GM19324 (cell line): ENCODE data around the gene LYSMD3.
"Not testable (repeated sequence)": the region's sequence is repeated elsewhere in the genome, so short reads cannot be mapped to it uniquely, and the experiment has no call there.

Experiments
- ATAC-seq: cut with Tn5 transposase; IDR thresholded peaks from one replicate; pipeline ENCODE4 v1.9.1; 2021; ENCODE audit warnings: mild to moderate bottlenecking, moderate library complexity; ENCODE audit not compliant: unreplicated experiment, low FRiP score

The LYSMD3 gene

DNA sequence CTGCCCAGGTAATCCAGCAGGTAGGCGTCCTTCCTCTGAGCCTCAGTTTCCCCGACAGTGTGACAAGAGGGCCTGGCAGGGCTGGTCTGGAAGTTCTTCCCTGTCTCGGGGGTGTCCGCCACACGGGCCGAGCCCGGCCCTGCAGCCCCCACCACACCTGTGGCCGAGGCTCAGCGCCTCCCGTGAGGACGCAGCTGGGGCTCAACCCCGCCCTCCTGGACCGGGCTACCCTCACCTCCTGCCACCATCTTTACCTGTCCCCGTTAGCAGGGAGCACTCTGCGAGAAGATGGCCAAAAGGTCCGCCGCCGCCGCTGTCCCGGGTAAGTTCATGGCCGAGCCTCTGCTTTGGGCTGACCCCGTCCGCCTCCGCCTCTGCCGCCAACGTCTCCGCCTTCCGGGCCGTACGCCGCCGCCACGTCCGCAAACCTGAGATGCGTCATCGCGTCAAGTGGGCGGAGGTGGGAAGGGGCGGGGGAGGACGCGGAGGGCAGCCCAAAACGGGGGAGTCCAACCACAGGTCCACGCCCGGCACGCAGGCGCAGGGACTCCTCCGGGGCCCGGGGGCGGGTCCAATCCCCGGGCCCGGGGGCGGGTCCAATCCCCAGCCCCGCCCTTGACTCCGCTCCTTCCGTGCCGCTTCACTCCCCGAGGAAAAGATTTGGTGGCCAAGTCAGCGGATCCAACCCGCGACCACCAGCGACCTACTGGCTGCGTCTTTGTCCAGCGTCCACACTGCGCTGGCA, at the start of gene LYSMD3:
TSS of gene LYSMD3 (minus strand) at position 391 of the 745 bp plus-strand sequence. CDS start 4,295 bp downstream, outside the sequence.
- peak; percentile 97 for ATAC-seq

DNA sequence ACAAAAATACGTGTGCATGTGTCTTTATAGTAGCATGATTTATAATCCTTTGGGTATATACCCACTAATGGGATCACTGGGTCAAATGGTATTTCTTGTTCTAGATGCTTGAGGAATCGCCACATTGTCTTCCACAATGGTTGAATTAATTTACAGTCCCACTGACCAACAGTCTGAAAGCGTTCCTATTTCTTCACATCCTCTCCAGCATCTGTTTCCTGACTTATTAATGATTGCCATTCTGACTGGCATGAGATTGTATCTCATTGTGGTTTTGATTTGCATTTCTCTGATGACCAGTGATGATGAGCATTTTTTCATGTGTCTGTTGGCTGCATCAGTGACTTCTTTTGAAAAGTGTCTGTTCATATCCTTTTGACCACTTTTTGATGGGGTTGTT, 47.2 kb upstream of the LYSMD3 start:
- ATAC-seq = not testable (repeated sequence)

DNA sequence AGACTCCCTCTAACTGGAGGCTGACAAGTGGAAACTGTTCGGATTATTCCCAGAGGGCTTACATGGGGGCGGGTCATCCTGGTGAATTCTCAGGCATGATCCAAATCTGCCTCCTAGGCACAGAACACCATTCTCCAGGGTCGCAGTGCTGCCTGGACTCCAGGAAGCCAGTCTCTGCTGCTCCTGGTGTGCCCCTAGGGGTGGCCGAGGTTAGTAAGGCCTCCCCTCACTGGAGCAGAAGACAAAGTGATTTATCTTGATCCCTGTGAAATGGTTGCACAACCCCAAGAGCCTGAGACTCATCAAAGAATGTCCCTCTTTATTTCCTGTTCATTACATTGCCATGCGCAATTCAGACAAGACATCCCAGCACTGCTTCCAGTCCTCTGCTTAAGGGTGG, 46.3 kb upstream of the LYSMD3 start:
- no peak for ATAC-seq

DNA sequence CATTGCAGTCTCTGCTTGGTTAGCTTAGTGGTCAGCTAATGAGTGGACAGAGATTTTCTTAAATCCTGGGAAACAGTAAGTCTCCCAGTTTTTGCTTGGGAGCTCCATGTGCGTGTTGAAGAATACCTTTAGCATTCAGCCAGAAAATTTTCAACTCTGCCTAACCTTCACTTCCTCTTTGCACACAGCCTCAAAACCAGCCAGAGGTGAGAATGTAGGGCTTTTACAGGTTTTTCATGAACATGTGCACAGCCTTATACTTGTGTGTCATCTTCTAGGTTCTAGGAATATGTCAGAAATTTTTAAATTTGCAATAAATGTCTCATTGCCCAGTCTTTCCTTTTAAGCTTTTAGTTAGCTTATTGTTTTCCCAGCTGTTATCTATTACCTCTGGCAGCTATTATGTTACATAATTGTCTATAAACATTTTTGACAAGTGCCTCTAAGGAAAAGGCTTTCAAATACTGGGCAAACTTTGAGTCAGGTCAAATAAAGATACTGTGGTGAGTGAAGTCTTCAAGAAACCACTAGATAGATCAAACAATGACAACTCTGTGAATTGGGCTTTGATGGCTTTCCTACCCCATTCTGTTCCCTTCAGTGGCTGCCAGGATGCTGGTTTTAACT, 41.9 kb upstream of the LYSMD3 start:
- no peak for ATAC-seq

DNA sequence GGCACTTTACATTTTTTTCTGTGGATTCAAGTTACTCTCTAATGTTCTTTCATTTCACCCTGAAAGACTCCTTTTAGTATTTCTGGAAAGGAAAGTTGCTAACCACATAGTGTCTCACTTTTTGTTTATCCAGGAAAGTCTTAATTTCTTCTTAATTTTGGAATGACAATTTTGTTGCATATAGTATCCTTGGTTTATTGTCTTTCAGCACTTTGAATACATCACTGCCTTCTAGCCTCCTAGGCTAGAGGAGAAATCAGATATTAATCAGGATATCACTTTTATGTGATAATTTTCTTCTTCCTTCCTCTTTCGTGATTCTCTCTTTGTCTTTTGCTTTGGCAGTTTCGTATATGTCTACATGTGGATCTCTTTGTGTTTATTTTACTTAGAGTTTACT, 40.6 kb upstream of the LYSMD3 start:
- no peak for ATAC-seq

DNA sequence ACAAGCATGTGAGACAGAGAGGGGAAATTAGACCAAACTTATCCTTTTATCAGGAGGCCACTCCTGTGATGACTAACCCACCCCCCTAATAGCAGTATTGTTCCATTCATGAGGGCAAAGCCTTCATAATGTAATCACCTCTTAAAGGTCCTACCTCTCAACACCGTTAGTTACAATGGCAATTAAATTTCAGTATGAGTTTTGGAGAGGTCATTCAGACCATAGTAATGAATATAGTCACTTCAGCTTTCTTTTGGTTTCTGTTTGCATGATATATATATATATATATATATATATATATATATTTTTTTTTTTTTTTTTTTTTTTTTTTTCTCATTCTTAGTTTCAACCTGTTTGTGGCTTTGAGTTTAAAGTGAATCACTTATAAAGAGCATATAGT, 39.7 kb upstream of the LYSMD3 start:
- ATAC-seq = no peak

DNA sequence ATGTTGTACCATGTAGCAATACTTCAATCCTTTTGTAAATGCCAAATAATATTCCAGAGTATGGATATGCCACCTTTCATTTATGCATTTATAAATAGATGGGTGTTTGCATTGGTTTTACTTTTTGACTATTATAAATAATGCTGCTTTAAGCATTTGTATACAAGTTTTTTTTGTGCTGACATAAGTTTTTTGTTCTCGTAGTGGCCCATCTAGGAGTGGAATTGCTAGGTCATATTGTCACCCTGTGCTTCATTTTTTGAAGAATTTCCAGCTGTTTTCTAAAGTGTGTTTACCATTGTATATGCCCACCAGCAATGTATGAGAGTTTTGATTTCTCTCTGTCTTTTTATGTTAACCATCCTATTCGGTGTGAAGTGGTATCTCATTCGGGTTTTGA, 36.1 kb upstream of the LYSMD3 start:
- no peak for ATAC-seq

DNA sequence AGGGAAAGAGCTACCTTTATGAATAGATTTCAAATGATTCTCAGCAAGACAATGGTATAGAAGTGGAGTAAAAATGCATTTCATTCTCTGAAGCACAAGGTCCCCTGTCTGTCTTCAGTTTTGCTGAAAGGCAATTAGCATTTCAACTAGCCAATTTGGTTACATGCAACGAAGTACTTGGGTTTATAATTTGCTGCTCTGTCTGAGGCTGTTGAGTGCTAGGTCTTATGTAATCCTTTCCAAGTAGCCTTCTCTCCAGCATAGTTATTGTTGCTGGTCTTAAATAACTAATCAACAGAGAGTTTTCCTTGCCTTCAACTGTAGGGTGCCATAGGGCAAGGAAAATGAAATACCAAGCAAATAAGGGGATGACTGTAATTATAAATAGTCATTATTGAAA, 33.7 kb upstream of the LYSMD3 start:
- no peak for ATAC-seq

DNA sequence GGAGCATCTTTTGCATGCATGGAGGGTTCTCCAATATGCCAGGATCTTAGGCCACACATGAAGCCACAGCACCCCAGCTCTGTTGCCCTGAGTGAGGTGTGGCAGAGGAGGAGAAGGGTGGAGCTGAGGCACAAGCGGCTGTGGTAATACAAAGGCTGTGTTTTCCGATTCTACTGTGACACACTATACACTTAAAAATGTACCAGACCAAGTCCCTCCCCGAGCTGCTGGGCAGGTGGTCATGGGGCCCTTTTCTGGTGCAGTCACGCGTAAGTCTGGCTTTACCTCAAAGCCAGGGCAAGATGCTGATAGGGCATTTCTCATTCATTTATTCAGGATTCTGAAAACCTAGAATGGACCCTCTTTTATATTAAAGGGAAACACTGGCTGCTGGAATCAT, 33.0 kb upstream of the LYSMD3 start:
- ATAC-seq = no peak

DNA sequence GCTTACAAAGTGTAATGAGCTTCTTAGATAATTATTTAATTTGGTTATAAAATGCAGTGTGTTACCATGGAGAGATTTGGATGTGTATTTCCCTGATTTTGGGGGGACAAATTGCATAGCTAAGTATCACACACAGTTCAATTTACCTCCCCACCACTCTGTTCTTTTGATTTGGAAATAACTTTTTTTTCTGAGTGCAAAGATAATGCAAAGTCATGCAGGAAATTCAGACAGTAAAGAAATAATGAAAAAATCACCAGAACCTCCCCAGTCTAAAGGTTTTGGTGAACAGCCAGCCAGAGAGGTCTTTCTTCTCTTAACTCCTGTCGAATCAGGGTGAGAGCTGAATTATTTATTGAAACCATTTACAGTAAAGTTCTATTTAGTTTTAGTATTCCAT, 32.4 kb upstream of the LYSMD3 start:
- no peak for ATAC-seq

DNA sequence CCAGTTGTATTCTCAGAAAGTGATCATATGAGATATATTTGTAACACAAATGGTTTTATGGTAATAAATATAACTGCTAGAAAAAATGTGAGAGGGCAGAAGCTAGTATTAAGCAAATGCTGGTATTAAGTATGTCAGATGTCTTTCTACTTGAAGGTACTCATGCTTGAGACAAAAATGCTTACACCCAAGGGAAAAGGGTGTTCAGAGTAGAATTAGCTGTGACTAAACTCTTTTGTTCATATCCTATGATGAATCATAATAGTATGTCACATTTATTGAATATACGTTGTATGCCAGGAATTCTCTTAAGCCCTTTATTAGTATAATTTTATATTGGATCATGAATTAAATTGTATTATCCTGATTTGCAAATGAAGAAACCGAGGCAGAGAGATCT, 31.4 kb upstream of the LYSMD3 start:
- no peak for ATAC-seq

DNA sequence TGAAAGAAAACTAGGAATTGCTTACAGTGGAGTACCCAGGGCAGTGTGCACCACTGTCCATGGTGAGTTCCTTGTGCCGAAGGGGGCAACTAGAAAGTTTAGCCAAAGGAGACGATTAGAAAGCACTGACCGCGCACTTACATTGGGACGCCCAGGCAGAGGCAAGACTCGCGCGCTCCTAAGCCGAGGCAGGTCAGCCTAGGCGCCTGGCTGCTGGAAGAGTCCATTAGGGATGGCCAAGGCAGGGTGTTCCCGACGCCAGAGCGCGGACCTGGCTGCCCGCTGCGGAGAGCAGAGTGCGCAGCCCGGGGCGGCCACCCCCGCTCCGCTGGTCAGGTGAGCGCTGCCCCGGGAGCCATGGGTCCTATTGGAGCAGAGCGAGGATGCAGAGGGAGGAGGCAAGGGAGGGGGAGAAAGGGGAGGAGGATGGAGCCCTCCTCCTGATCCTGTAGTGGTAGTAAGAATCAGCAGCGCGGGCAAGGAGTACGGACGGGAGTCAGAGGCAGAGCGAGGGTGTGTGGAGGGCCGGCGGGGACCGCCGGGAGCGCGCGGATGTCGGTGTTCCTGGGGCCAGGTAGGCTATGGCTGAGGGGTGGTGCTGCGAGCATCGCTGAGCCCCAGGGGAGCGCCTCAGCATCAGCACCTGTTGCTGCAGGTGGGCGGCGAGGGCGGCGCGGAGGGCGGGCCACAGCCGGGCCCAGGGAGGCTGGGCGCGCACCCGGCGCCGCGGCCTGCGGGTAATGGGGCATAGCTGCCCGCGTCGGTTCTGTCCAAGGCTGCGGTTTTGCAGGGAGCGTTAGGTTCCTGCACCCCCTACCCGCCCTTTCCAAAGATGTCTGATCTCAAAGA, 29.2 kb upstream of the LYSMD3 start, which contains the start of gene ADGRV1:
TSS of gene ADGRV1 (plus strand) at position 454 of the 849 bp plus-strand sequence. CDS start at position 553, 99 bp downstream.
- ATAC-seq = no peak

DNA sequence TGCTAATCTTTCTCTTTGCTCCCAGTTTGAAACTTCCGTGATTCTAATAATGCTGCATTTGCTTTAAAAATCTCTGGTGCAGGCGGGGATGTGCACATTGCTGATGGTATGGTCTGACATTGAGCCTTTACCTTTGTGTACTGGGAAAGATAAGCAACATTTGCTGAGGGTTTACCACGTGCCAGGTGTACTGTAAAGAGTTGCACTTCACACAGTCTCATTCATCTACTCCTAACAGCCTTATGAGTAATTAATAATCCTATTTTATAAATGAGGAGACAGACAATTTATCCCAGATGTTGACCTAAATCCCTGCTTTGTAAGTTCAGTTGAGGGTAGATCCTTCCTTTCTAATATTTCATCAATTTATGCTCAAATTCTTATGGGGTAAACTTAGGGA, 28.5 kb upstream of the LYSMD3 start:
- ATAC-seq = no peak

DNA sequence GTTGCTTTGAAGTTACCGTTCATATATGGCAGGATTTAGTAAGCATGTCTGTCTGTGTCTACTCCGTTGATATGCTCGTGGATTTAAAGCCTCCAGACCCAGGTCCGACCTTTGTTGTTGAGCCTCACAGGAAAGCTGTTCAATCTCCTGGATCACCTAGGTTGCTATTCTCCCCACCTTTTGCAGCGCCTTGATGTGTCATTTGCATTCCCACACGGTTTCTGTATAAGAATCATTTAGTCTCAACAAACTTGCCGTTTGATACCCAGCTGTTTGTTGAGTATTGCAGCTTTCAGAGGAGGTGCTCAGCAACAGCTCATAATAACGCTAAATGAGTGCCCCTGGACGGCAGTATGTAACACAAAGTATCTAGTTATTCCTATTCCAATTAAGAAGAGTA, 28.0 kb upstream of the LYSMD3 start:
- ATAC-seq = no peak

DNA sequence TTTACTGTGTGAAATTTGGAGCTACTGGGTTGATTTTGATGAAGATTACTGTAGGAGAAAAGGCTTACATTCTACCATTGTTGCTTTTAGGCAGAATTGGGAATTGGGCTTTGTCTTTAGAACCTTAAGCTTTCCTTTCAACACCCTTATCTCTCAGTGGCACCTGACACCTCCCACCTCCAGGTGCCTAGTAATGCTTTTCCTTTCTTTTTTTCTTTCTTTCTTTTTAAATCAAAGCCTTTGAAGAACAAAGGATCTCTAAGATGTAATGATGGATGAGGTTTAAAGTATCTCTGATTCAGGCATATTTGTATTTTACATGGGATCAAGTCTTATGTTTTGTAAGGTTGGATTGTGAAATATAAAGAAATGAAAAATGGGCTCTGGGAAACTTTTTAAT, 26.3 kb upstream of the LYSMD3 start:
- no peak for ATAC-seq

DNA sequence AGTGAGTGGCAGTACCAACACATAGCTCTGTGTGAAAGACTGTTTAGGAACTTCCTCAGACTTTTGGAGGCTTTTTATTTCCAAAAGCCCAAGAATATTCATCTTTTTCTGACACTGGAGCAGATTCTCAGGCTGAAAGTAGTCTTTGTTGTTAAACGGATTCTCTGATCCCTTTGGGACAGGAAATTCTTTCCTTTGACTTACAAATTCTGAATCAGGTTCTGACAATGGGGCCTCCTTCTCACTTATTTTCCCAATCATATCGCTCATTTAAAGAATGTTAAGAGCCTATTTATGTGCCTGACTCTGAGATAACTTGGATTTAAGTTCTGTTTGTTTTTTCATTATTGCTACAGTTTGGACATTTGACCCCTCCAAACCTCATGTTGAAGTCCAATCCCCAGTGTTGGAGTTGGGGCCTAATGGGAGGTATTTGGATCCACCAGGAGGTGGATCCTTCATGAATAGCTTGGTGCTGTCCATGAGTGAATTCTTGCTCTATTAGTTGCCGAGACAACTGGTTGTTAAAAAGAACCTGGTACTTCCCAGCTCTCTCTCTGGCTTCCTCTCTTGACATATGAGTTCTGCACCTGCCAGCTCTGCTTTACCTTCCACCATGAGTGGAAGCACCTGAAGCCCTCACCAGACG, 25.1 kb upstream of the LYSMD3 start:
- ATAC-seq = no peak

DNA sequence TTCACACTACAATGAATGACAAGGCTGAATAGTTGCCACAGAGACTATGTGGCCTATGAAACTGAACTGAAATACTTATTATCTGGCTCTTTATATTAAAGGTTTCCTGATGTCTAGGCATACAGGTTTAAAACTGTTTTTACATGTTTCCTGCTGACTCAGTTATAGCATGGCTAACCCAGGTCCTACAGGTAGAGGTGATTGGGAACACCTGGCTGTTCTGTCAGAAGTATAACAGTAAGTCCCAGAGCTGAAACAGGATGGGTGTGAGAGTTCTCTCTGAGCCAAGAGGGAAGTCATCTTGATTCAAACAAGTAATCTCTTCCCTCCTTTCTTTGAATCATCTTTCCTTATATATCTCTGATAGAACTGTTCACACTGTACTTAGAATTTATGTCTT, 24.3 kb upstream of the LYSMD3 start:
- no peak for ATAC-seq

DNA sequence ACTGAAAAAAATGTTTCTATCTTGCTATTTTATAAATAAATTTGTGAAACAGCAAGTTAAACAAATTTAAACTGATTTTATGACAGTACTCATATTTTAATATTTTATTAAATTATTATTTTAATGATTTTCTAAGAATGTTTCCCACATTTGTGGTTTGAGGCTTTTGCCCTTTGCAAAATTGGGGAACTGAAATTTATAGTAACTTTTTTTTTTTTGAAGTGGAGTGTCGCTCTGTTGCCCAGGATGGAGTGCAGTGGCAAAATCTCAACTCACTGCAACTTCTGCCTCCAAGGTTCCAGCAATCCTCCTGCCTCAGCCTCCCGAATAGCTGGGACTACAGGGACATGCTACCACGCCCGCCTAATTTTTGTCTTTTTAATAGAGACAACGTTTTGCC, 22.0 kb upstream of the LYSMD3 start:
- no peak for ATAC-seq

DNA sequence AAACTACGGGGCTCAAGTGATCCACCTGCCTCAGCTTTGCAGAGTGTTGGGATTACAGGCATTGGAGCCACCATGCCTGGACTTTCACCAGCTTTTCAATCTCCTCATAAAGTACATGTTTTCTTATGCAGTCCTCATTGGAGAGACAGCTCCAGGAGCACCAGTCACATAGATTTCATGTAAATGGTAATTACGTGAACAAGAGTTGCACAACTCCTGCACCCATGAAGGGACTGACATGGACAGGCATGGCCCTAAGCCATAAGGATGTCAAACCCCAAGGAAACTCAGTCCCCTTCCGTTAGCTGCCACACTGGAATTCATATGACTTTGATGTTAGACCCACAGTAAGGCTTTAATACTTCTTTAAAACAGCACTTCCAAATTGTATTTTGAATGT, 21.6 kb upstream of the LYSMD3 start:
- no peak for ATAC-seq

DNA sequence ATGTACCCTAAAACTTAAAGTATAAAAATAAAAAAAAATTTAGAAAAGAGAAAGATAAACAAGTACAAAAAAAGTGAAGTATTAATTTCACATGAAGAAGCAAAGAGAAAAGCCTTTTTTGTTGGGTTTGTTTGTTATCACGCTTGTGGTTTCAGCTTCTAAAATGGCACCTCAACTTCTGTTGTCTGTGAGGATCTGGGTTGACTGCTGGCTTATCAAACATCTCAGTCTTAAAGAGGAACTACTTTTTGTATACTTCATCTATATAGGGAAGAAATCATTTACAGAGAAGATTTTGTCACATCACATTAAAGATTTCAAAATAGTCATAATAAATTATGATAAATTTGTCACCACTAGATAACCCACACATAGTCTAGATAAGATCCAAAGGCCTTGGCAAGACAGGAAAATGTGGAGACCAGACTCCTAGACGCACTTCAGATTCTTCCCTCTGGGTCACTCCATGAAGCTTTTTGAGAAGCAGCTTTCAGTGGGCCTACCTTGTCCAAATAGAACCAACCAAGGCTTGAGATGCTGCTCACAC, 20.4 kb upstream of the LYSMD3 start:
- ATAC-seq = no peak

DNA sequence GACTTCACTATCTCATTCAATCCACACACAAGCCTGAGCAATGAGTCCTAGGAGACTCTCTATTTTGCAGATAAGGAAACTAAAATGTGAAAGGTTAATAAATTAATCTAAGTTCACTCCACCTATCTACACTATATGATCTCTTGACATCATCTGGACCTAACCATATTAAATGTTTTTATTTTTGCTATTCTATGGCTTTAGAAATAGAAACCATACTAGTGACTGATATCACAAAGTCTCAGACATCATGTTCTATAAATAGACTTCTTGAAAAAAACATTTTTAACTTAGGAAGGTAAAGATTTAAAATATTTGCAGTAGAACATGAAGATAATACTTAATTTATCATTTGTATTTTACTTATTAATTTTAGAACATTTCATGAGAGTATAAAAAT, 19.8 kb upstream of the LYSMD3 start:
- no peak for ATAC-seq
